CD4-positive, alpha-beta T cell treated with Interferon alpha-2 for 1 hour (primary cell): ENCODE measurements around the gene TMED3.
A peak's percentile ranks its signal among the peaks of the same experiment; 100 is the strongest.
"Not testable (repeated sequence)": the region's sequence is repeated elsewhere in the genome, so short reads cannot be mapped to it uniquely, and the experiment has no call there.

ENCODE experiments used
- DNase-seq, 2 donors: peaks; one replicate each; pipeline ENCODE4 v3.0.0-alpha.2; 2020 to 2022

TMED3 gene

GRCh38 chr15:79319973-79320372 is 9.1 kb downstream of the TMED3 start:
- DNase-seq = not testable (repeated sequence)

- DNase-seq = no peak
Measured at GRCh38 chr15:79321876-79322275, 11.0 kb downstream of the TMED3 start.

GRCh38 chr15:79322306-79322705 is 11.4 kb downstream of the TMED3 start:
- no peak for DNase-seq

GRCh38 chr15:79322945-79323344 is 12.0 kb downstream of the TMED3 start:
- no peak for DNase-seq

- no peak for DNase-seq
Measured at GRCh38 chr15:79329171-79329611, 18.3 kb downstream of the TMED3 start.

- no peak for DNase-seq
Measured at GRCh38 chr15:79332824-79333510, 22.1 kb downstream of the TMED3 start.

GRCh38 chr15:79337591-79337990 is 26.7 kb downstream of the TMED3 start:
- no peak for DNase-seq

GRCh38 chr15:79339588-79340314 is 28.8 kb downstream of the TMED3 start:
- peak in 1 of 2 donors; percentile 23 for DNase-seq

GRCh38 chr15:79340315-79340602 is 29.3 kb downstream of the TMED3 start:
- DNase-seq = no peak

- DNase-seq = no peak
Measured at GRCh38 chr15:79341396-79341795, 30.5 kb downstream of the TMED3 start.

- DNase-seq = no peak
Measured at GRCh38 chr15:79349525-79349924, 38.6 kb downstream of the TMED3 start.

- DNase-seq = no peak
Measured at GRCh38 chr15:79352206-79352605, 41.3 kb downstream of the TMED3 start.

- no peak for DNase-seq
Measured at GRCh38 chr15:79357566-79357965, 46.7 kb downstream of the TMED3 start.

GRCh38 chr15:79358069-79358468 is 47.2 kb downstream of the TMED3 start:
- DNase-seq = no peak

GRCh38 chr15:79364571-79365240 is 53.8 kb downstream of the TMED3 start:
- DNase-seq = no peak

- DNase-seq = no peak
Measured at GRCh38 chr15:79365765-79366164, 54.9 kb downstream of the TMED3 start.

- no peak for DNase-seq
Measured at GRCh38 chr15:79366691-79367090, 55.8 kb downstream of the TMED3 start.

- DNase-seq = no peak
Measured at GRCh38 chr15:79370716-79371115, 59.8 kb downstream of the TMED3 start.

GRCh38 chr15:79371591-79371990 is 60.7 kb downstream of the TMED3 start:
- no peak for DNase-seq

- no peak for DNase-seq
Measured at GRCh38 chr15:79372428-79372827, 61.5 kb downstream of the TMED3 start.
